Astrocyte of the cerebellum (primary cell): ENCODE data around the gene ST3GAL6.

Source experiments
- DNase-seq: peaks from one replicate; pipeline ENCODE4 v3.0.0-alpha.2; 2011; ENCODE audit warnings: low read depth
- H3K4me3 ChIP-seq: 2 replicates; pipeline ENCODE4 v1.5.1; 2011; ENCODE audit warnings: mild to moderate bottlenecking, low read depth, low read length, moderate library complexity
- CTCF ChIP-seq: IDR thresholded peaks from 2 replicates; pipeline ENCODE4 v1.5.1; 2012; ENCODE audit warnings: low read length, low read depth, moderate library complexity, mild to moderate bottlenecking; ENCODE audit errors: missing control alignments
- in situ Hi-C: cut with HindIII; loops from 2 replicates; pipeline ENCODE4 v1.10.0; 2017; ENCODE audit warnings: low sequenced_read_pairs

Gene ST3GAL6

GRCh38 chr3:98791341-98792325, 28.5 kb downstream of the ST3GAL6 start:
- TF ChIP-seq CTCF = no peak
- no peak for DNase-seq
- H3K4me3 ChIP-seq = no peak overlapping the region
- in situ Hi-C loops = loop anchor here (25.0 kb wide), 1 partner anchor 179 kb away; no protein-coding TSS in a partner anchor

GRCh38 chr3:98793971-98794370, 30.8 kb downstream of the ST3GAL6 start:
- no peak for DNase-seq
- no peak overlapping the region for H3K4me3 ChIP-seq
- no peak for TF ChIP-seq CTCF
- in situ Hi-C loops = loop anchor here (25.0 kb wide), 1 partner anchor 182 kb away; no protein-coding TSS in a partner anchor

- in situ Hi-C loops = loop anchor here (5.0 to 25.0 kb wide), 2 partner anchors 49 to 184 kb away; no protein-coding TSS in a partner anchor
- no peak for TF ChIP-seq CTCF
- H3K4me3 ChIP-seq = no peak overlapping the region
- no peak for DNase-seq
These were observed 33.2 kb downstream of the ST3GAL6 start for GRCh38 chr3:98796334-98796733.

GRCh38 chr3:98797905-98798304, 34.8 kb downstream of the ST3GAL6 start:
- no peak overlapping the region for H3K4me3 ChIP-seq
- in situ Hi-C loops = loop anchor here (5.0 to 25.0 kb wide), 2 partner anchors 51 to 186 kb away; no protein-coding TSS in a partner anchor
- no peak for TF ChIP-seq CTCF
- DNase-seq = no peak

GRCh38 chr3:98798820-98799219, 35.7 kb downstream of the ST3GAL6 start:
- no peak overlapping the region for H3K4me3 ChIP-seq
- no peak for TF ChIP-seq CTCF
- DNase-seq = no peak
- in situ Hi-C loops = loop anchor here (5.0 to 25.0 kb wide), 2 partner anchors 52 to 187 kb away; no protein-coding TSS in a partner anchor

- no peak for DNase-seq
- in situ Hi-C loops = loop anchor here (5.0 to 25.0 kb wide), 2 partner anchors 52 to 187 kb away; no protein-coding TSS in a partner anchor
- no peak for TF ChIP-seq CTCF
- no peak overlapping the region for H3K4me3 ChIP-seq
These were observed 36.3 kb downstream of the ST3GAL6 start for GRCh38 chr3:98799479-98799878.
